K562 treated with DMSO at 1 percent for 48 hours (cell line): ENCODE results near the gene AMIGO3. TPM values are rescaled to one million over a fixed set of nuclear protein-coding genes. Genes with fewer than 3 reads are reported as not detected.

Source experiments
- total RNA-seq: library from RNA; unstranded; fragments of 300-600 nt; gene quantifications from 2 replicates; pipeline ENCODE4 v1.2.3, GENCODE V29; 2022; ENCODE audit warnings: low replicate concordance; ENCODE audit errors: extremely low read depth

AMIGO3 gene, protein sequence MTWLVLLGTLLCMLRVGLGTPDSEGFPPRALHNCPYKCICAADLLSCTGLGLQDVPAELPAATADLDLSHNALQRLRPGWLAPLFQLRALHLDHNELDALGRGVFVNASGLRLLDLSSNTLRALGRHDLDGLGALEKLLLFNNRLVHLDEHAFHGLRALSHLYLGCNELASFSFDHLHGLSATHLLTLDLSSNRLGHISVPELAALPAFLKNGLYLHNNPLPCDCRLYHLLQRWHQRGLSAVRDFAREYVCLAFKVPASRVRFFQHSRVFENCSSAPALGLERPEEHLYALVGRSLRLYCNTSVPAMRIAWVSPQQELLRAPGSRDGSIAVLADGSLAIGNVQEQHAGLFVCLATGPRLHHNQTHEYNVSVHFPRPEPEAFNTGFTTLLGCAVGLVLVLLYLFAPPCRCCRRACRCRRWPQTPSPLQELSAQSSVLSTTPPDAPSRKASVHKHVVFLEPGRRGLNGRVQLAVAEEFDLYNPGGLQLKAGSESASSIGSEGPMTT
- total RNA-seq, result not detected in 2 replicates

DNA sequence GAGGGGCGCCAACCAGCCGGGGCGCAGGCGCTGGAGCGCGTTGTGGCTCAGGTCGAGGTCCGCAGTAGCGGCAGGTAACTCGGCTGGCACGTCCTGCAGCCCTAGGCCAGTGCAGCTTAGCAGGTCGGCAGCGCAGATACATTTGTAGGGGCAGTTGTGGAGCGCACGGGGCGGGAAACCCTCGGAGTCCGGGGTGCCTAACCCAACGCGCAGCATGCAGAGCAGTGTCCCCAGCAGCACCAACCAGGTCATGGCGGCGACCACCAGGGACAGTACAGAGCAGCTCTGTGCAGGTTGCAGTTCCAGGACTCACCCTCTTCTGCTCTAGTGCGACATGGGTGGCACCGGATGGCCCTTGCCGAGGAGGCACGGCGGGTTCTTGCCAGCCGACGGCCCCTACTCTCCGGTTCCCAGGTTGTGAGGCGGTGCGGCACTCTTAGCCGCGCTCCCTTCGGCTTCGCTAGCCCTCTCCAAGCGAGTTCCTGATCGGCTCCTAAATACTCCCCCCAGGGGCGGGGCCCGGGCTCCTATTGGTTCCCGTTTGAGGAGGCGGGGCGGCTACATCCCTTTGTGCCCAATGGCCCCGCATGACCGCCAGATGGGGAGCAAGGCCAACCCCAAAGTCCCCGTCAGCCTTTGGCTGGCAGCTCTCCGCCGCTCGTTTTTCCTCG, at the start of gene AMIGO3:
TSS of gene AMIGO3 (minus strand) at position 471 of the 671 bp plus-strand sequence. CDS start at position 252, 219 bp downstream.

DNA sequence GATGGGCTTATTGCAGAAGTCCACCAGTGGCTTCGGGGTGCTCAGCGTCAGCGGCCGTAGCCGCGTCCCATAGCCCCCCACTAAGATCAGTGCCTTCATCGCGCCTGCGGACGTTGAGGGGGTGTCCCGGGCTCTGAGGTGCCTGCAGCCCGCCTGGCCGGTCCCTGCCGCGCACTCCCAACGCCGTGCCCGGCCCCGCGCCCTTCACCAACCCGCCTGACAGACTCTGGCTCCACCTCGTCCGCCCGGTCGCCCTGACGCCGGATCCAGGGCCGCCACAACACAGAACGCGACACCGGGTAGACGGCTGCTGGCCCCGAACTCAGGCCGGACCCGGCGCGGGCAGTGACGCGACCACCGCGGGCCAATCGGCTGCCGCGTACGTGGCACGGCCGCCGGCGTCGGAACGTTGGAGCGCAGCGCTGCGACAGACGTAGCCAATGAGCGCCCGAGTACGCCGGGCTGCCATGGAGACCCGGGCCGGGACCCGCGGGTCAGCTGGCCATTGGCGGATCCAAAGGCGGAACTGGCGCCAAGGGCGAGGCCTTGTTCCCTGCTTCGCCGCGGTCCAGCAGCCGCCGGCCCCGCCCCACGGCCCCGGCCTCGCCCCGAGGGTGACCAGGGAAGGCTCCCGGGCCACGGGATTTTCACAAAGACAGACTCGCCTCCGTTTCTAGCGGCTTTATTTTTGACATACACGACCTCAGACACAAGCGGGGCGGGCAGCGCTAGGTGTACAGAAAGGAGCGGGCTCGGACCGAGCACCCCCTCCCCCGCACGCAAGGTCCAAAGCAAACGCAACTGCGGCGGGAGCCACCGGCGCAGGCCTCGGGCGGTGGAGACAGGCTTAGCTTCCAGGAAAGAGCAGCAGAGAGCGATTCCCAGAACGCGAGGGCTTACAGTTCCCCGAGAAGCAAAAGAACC, 4.4 kb upstream of the AMIGO3 start, which contains the start of gene GMPPB:
TSS of gene GMPPB (minus strand) at position 324 of the 924 bp plus-strand sequence. CDS start at position 99, 225 bp downstream.

DNA sequence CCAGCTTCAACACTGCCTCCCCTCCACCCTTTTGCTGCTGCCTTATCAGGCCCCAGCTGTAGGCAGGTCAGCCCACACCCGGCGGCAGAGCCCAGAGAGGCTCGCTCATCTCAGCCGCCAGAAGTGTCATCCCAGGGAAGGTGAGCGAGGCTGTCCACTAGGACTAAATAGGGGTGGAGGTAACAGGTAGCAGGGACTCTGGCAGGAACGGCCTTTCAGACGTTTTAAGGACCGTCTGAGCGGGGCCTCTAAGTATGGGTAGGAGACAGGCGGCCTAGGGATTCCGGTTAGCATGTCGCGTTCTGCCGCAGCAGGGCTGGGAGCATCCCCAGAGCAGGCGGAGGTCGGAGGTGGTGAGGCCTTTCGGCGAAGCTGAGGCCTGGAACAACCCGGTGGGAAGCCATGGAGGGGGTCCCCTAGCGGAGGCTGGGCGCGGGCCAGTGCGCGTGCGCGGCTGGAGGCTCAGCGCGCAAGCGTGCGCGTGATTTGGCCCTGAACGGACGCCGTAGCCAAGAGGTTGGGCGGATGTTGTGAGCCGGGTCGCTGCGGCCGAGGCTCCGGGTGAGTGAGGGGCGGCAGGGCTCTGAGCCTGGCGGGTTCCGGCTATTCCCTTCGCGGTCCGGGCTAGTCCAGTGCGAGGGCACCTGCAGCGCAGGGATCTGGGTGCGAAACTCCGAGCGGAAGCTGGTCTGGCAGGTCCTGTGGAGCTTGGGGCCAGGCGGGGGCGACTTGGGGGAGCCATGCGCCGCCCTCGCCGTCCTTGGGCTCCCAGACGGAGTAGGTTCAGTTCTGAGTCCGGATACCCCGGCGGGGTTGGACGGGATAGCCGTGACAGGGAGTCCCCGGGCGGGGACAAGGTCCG, 30.2 kb downstream of the AMIGO3 start, which contains the start of the genes MST1 and RNF123:
TSS of gene MST1 (minus strand) at position 429 of the 862 bp plus-strand sequence. CDS start 783 bp downstream, outside the sequence.
TSS of gene RNF123 (plus strand) at position 512 of the 862 bp plus-strand sequence. CDS start 1,609 bp downstream, outside the sequence.

DNA sequence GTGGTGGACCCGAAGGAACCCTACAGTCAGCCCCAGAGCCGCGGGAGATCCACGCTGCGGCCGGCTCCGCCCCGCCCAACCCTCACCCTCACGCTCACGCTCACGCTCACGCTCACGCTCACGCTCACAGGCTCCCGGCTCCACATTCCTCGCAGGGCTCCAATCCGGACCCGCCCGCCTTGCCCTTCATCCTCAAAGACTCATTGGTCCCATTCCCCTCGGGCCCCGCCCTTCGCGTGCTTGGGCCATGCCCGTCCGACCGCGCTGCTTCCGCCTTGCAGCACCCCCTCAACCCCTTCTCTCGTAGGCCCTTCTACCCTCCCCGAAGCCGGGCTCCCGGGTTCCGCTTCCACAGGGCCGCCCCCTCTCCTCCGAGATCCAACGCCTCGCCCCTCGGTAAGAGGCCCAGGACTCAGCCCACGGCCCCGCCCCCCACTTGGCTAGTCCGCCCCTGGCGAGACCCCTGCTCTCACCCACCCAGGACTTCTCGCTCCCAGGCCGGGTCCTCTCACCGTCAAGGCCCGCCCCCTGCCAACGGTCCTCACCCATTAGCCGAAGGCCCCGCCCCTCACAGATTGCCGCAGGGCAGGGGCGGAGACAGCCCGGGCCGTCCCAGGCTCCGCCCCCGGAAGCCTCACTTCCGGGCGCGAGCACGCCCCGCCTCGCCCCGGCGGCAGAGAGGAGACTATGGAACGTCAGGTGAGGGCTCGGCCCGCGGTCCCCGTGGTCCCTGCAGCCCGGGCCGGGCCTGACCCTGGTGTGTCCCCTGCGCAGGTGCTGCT, 45.6 kb downstream of the AMIGO3 start, which contains the start of gene APEH:
TSS of gene APEH (plus strand) at position 637 of the 782 bp plus-strand sequence. CDS start at position 688, 51 bp downstream.

Other genes with a start within 250 kb of the AMIGO3 start
- not detected in 2 replicates for gene DAG1, start 249.4 kb downstream of the AMIGO3 start, total RNA-seq
- gene BSN, start 165.2 kb downstream of the AMIGO3 start, total RNA-seq, result not detected in 2 replicates
- not detected in 2 replicates for gene APEH, start 45.3 kb downstream of the AMIGO3 start, total RNA-seq
- gene MST1, start 30.2 kb downstream of the AMIGO3 start, total RNA-seq, result not detected in 2 replicates
- not detected in 2 replicates for gene RNF123, start 30.1 kb downstream of the AMIGO3 start, total RNA-seq
- gene GMPPB, start 4.3 kb upstream of the AMIGO3 start, total RNA-seq, result not detected in 2 replicates
- not detected in 2 replicates for gene IP6K1, start 66.9 kb upstream of the AMIGO3 start, total RNA-seq
- not detected in 2 replicates for gene CDHR4, start 80.2 kb upstream of the AMIGO3 start, total RNA-seq
- not detected in 2 replicates for gene INKA1, start 83.6 kb upstream of the AMIGO3 start, total RNA-seq
- gene UBA7, start 94.3 kb upstream of the AMIGO3 start, total RNA-seq, result not detected in 2 replicates
- not detected in 2 replicates for gene TRAIP, start 136.9 kb upstream of the AMIGO3 start, total RNA-seq
- gene CAMKV, start 150.2 kb upstream of the AMIGO3 start, total RNA-seq, result not detected in 2 replicates
- not detected in 2 replicates for gene MST1R, start 184.2 kb upstream of the AMIGO3 start, total RNA-seq
- not detected in 2 replicates for gene MON1A, start 210.1 kb upstream of the AMIGO3 start, total RNA-seq
- gene RBM6, start 220.5 kb upstream of the AMIGO3 start, total RNA-seq, result not detected in 2 replicates